WTC11 (cell line): Measurements from ENCODE around the gene DIS3.

Experiments
- ATF1 ChIP-seq: sonication (generic); formaldehyde crosslinking; IDR thresholded peaks from 2 replicates; pipeline ENCODE4 v1.8.1; 2023; ENCODE audit warnings: mild to moderate bottlenecking, moderate library complexity, missing genetic modification reagents
- ATF2 ChIP-seq: sonication (generic); formaldehyde crosslinking; IDR thresholded peaks from 2 replicates; pipeline ENCODE4 v1.8.1; 2022; ENCODE audit warnings: low read depth, missing genetic modification reagents, borderline replicate concordance
- CREB1 ChIP-seq: sonication (generic); formaldehyde crosslinking; IDR thresholded peaks from 2 replicates; pipeline ENCODE4 v1.8.0; 2023; ENCODE audit warnings: mild to moderate bottlenecking, missing genetic modification reagents
- CTCF ChIP-seq: fragments of 200-600 bp; IDR thresholded peaks from 2 replicates; pipeline ENCODE4 v1.8.0; 2022; ENCODE audit warnings: antibody characterized with exemption
- GTF2I ChIP-seq: fragments of 250-450 bp; sonication (Bioruptor Pico); conservative IDR thresholded peaks from 2 replicates; pipeline ENCODE4 v1.4.0; 2021; ENCODE audit warnings: mild to moderate bottlenecking
- MLX ChIP-seq: sonication (generic); formaldehyde crosslinking; IDR thresholded peaks from 2 replicates; pipeline ENCODE4 v1.8.1; 2023; ENCODE audit warnings: mild to moderate bottlenecking, missing genetic modification reagents, moderate library complexity
- NR1H2 ChIP-seq: sonication (generic); formaldehyde crosslinking; IDR thresholded peaks from 2 replicates; pipeline ENCODE4 v1.9.0; 2021; ENCODE audit warnings: mild to moderate bottlenecking, moderate library complexity, missing genetic modification reagents
- STAT6 ChIP-seq: sonication (generic); formaldehyde crosslinking; conservative IDR thresholded peaks from 2 replicates; pipeline ENCODE4 v1.8.1; 2023; ENCODE audit warnings: mild to moderate bottlenecking, low read depth, missing genetic modification reagents, moderate library complexity
- TEAD4 ChIP-seq: sonication (generic); formaldehyde crosslinking; IDR thresholded peaks from 2 replicates; pipeline ENCODE4 v1.8.0; 2022; ENCODE audit warnings: mild to moderate bottlenecking, missing genetic modification reagents
- USF2 ChIP-seq: sonication (generic); formaldehyde crosslinking; IDR thresholded peaks from 2 replicates; pipeline ENCODE4 v1.8.1; 2023; ENCODE audit warnings: mild to moderate bottlenecking, missing genetic modification reagents, moderate library complexity
- ZNF121 ChIP-seq: sonication (generic); formaldehyde crosslinking; IDR thresholded peaks from 2 replicates; pipeline ENCODE4 v1.8.0; 2023; ENCODE audit warnings: missing genetic modification reagents
- ZNF138 ChIP-seq: sonication (generic); formaldehyde crosslinking; conservative IDR thresholded peaks from 2 replicates; pipeline ENCODE4 v1.8.1; 2022; ENCODE audit warnings: mild to moderate bottlenecking, moderate library complexity, missing genetic modification reagents

GRCh38 chr13:72716776-72717175 lies 64.9 kb downstream of the DIS3 start:
- TF ChIP-seq GTF2I (no peak), STAT6 (CRISPR knock-in tag) (no peak), NR1H2 (CRISPR knock-in tag) (no peak), ZNF121 (CRISPR knock-in tag) (no peak), CTCF (no peak), CREB1 (CRISPR knock-in tag) (no peak), MLX (CRISPR knock-in tag) (no peak), ATF1 (CRISPR knock-in tag) (no peak), ATF2 (no peak), USF2 (CRISPR knock-in tag) (no peak), TEAD4 (CRISPR knock-in tag) (no peak), ZNF138 (no peak)
